HUES64 (cell line): ENCODE results near the gene PRH2. TPM values are rescaled to one million over a fixed set of nuclear protein-coding genes. Genes with fewer than 3 reads are reported as not detected.

Experiments used
- H3K27ac ChIP-seq: 2 replicates; pipeline ENCODE4 v1.7.0; 2013; ENCODE audit warnings: low read depth, low read length, inconsistent platforms
- H3K27me3 ChIP-seq: 2 replicates; pipeline ENCODE4 v1.6.1; 2013; ENCODE audit warnings: mild to moderate bottlenecking, low read length; ENCODE audit not compliant: insufficient read depth
- H3K36me3 ChIP-seq: 2 replicates; pipeline ENCODE4 v1.6.1; 2013; ENCODE audit warnings: mild to moderate bottlenecking, low read length; ENCODE audit not compliant: insufficient read depth
- H3K4me1 ChIP-seq: 2 replicates; pipeline ENCODE4 v1.6.1; 2013; ENCODE audit warnings: mild to moderate bottlenecking, low read length, moderate library complexity; ENCODE audit not compliant: insufficient read depth
- H3K4me3 ChIP-seq: 2 replicates; pipeline ENCODE4 v1.5.1; 2013; ENCODE audit warnings: mild to moderate bottlenecking, low read length, moderate library complexity
- H3K9ac ChIP-seq: 2 replicates; pipeline ENCODE4 v1.6.1; 2013; ENCODE audit warnings: mild to moderate bottlenecking, low read depth, low read length
- H3K9me3 ChIP-seq: 2 replicates; pipeline ENCODE4 v1.6.1; 2013; ENCODE audit warnings: low read depth, low read length; ENCODE audit not compliant: insufficient read depth
- WGBS: fragments of 150-250, 120-280 bp; methylation state at CpG from one replicate; pipeline ENCODE4 v1.1.7; 2013; ENCODE audit warnings: missing lambda C conversion rate; 5-methylcytosine and 5-hydroxymethylcytosine counted together
- polyA plus RNA-seq, 2 experiments: library from polyadenylated mRNA; stranded (reverse); fragments of 50-300 nt; gene quantifications; one replicate each; pipeline ENCODE4 v1.2.3, GENCODE V29; 2013

Gene PRH2
- polyA plus RNA-seq (2013, experiment 1 of 2) = not detected
- polyA plus RNA-seq (2013, experiment 2 of 2) = not detected

GRCh38 chr12:10928746-10929286 lies at the start of gene PRH2:
Gene PRH2, plus strand, starts transcription at chr12:10929236. Its CDS starts 38 bp downstream, at chr12:10929274.
- no peak within 1 kb of the TSS for H3K27ac ChIP-seq
- 94% methylated on average over 5 of the region's 5 CpGs for WGBS
- H3K36me3 ChIP-seq = no peaks in the 10 kb centered on the region
- no peaks in the 10 kb centered on the region for H3K9me3 ChIP-seq
- H3K9ac ChIP-seq = no peak within 1 kb of the TSS
- H3K27me3 ChIP-seq = no peaks in the 10 kb centered on the region
- no peak within 1 kb of the TSS for H3K4me3 ChIP-seq
- H3K4me1 ChIP-seq = no peaks in the 10 kb centered on the region

- Histone ChIP-seq H3K27me3 (no peaks in the 10 kb centered on the region), H3K9me3 (no peaks in the 10 kb centered on the region), H3K4me3 (no peak within 1 kb of the TSS), H3K9ac (no peak within 1 kb of the TSS), H3K4me1 (no peaks in the 10 kb centered on the region), H3K27ac (no peak within 1 kb of the TSS), H3K36me3 (peaks cover 3% of the 10 kb centered on the region; the same call in 1 of the 2 replicates)
- 91% methylated on average over 5 of the region's 6 CpGs for WGBS
Measured at GRCh38 chr12:10884086-10884725, 44.8 kb upstream of the PRH2 start, which contains the start of gene PRH1. Gene PRH1, minus strand, starts transcription at chr12:10884255. Its CDS starts 38 bp downstream, at chr12:10884217.

- peaks cover 5% of the 10 kb centered on the region; the same call in 1 of the 2 replicates for H3K4me1 ChIP-seq
- H3K9me3 ChIP-seq = no peaks in the 10 kb centered on the region
- H3K27me3 ChIP-seq = no peaks in the 10 kb centered on the region
- no peak overlapping the region for H3K9ac ChIP-seq
- H3K27ac ChIP-seq = no peak overlapping the region
- no peak overlapping the region for H3K4me3 ChIP-seq
- no peaks in the 10 kb centered on the region for H3K36me3 ChIP-seq
Measured at GRCh38 chr12:10889226-10889625, 39.8 kb upstream of the PRH2 start.

GRCh38 chr12:10891937-10892336 lies 37.1 kb upstream of the PRH2 start:
- Histone ChIP-seq H3K9ac (no peak overlapping the region), H3K36me3 (no peaks in the 10 kb centered on the region), H3K4me1 (peaks cover 5% of the 10 kb centered on the region; the same call in 1 of the 2 replicates), H3K4me3 (no peak overlapping the region), H3K9me3 (no peaks in the 10 kb centered on the region), H3K27me3 (no peaks in the 10 kb centered on the region), H3K27ac (no peak overlapping the region)
- WGBS = 93% methylated on average over 2 of the region's 2 CpGs

GRCh38 chr12:10896854-10897253 lies 32.2 kb upstream of the PRH2 start:
- WGBS = over 99% methylated on average over 4 of the region's 5 CpGs
- Histone ChIP-seq H3K27me3 (no peaks in the 10 kb centered on the region), H3K27ac (no peak overlapping the region), H3K4me3 (no peak overlapping the region), H3K36me3 (no peaks in the 10 kb centered on the region), H3K9me3 (no peaks in the 10 kb centered on the region), H3K4me1 (no peaks in the 10 kb centered on the region), H3K9ac (no peak overlapping the region)

GRCh38 chr12:10900530-10900929 lies 28.5 kb upstream of the PRH2 start:
- no peaks in the 10 kb centered on the region for H3K36me3 ChIP-seq
- H3K27ac ChIP-seq = no peak overlapping the region
- H3K9me3 ChIP-seq = peaks cover 10% of the 10 kb centered on the region; the same call in 1 of the 2 replicates
- H3K4me3 ChIP-seq = no peak overlapping the region
- 91% methylated on average over 1 of the region's 1 CpG for WGBS
- H3K27me3 ChIP-seq = no peaks in the 10 kb centered on the region
- no peaks in the 10 kb centered on the region for H3K4me1 ChIP-seq
- H3K9ac ChIP-seq = no peak overlapping the region

GRCh38 chr12:10900972-10901371 lies 28.1 kb upstream of the PRH2 start:
- Histone ChIP-seq H3K36me3 (no peaks in the 10 kb centered on the region), H3K4me3 (no peak overlapping the region), H3K27me3 (no peaks in the 10 kb centered on the region), H3K9ac (no peak overlapping the region), H3K9me3 (peaks cover 11% of the 10 kb centered on the region; the same call in 1 of the 2 replicates), H3K27ac (no peak overlapping the region), H3K4me1 (no peaks in the 10 kb centered on the region)
- 96% methylated on average over 1 of the region's 1 CpG for WGBS

GRCh38 chr12:10901427-10901826 lies 27.6 kb upstream of the PRH2 start:
- Histone ChIP-seq H3K36me3 (no peaks in the 10 kb centered on the region), H3K4me1 (no peaks in the 10 kb centered on the region), H3K27ac (no peak overlapping the region), H3K9me3 (peaks cover 11% of the 10 kb centered on the region; the same call in 1 of the 2 replicates), H3K9ac (no peak overlapping the region), H3K4me3 (no peak overlapping the region), H3K27me3 (no peaks in the 10 kb centered on the region)
- WGBS = 92% methylated on average over 1 of the region's 1 CpG

- Histone ChIP-seq H3K27me3 (no peaks in the 10 kb centered on the region), H3K27ac (no peak overlapping the region), H3K9ac (no peak overlapping the region), H3K36me3 (no peaks in the 10 kb centered on the region), H3K4me1 (no peaks in the 10 kb centered on the region), H3K9me3 (peaks cover 11% of the 10 kb centered on the region; the same call in 1 of the 2 replicates), H3K4me3 (no peak overlapping the region)
- 95% methylated on average over 4 of the region's 4 CpGs for WGBS
Measured at GRCh38 chr12:10904686-10905085, 24.4 kb upstream of the PRH2 start.

GRCh38 chr12:10909462-10909861 lies 19.6 kb upstream of the PRH2 start, which contains the start of gene TAS2R13:
Gene TAS2R13, minus strand, starts transcription at chr12:10909562. Its CDS starts 264 bp downstream, at chr12:10909298.
- Histone ChIP-seq H3K27me3 (no peaks in the 10 kb centered on the region), H3K9ac (no peak within 1 kb of the TSS), H3K4me1 (peaks cover 9% of the 10 kb centered on the region; the same call in 1 of the 2 replicates), H3K4me3 (no peak within 1 kb of the TSS), H3K36me3 (no peaks in the 10 kb centered on the region), H3K27ac (no peak within 1 kb of the TSS), H3K9me3 (peaks cover 11% of the 10 kb centered on the region; the same call in 1 of the 2 replicates)
- WGBS = 92% methylated on average over 1 of the region's 1 CpG

- Histone ChIP-seq H3K27ac (no peak overlapping the region), H3K9ac (no peak overlapping the region), H3K36me3 (no peaks in the 10 kb centered on the region), H3K4me1 (peaks cover 9% of the 10 kb centered on the region; the same call in 1 of the 2 replicates), H3K9me3 (0 out of 2 replicates have a peak, but pooled peaks cover 2% of the 10 kb centered on the region), H3K27me3 (no peaks in the 10 kb centered on the region), H3K4me3 (no peak overlapping the region)
- WGBS = 74% methylated on average over 6 of the region's 8 CpGs
Measured at GRCh38 chr12:10910380-10910779, 18.7 kb upstream of the PRH2 start.
